OCI-LY3 (cell line): ENCODE data around the gene BIN2.

Source experiments
- H2AFZ ChIP-seq: fragments of 200-600, 300-600 bp; shearing (Covaris generic); 2 replicates; pipeline ENCODE4 v1.6.0; 2014; ENCODE audit warnings: antibody characterized with exemption, low read depth, low read length
- H3K27ac ChIP-seq: fragments of 200-600, 300-600 bp; sonication (generic); 2 replicates; pipeline ENCODE4 v1.5.1; 2014; ENCODE audit warnings: mild to moderate bottlenecking, low read length, moderate library complexity, mixed read lengths
- H3K27me3 ChIP-seq: fragments of 200-600, 300-600 bp; sonication (generic); 2 replicates; pipeline ENCODE4 v1.6.1; 2014; ENCODE audit warnings: low read depth, low read length, mixed read lengths
- H3K36me3 ChIP-seq: fragments of 200-600, 300-600 bp; sonication (generic); replicated peaks from 2 replicates; pipeline ENCODE3; 2014; ENCODE audit warnings: low read depth, low read length, mixed read lengths
- H3K4me1 ChIP-seq: fragments of 300-600, 200-600 bp; sonication (generic); 2 replicates; pipeline ENCODE4 v1.6.1; 2014; ENCODE audit warnings: low read length, mixed read lengths
- H3K4me2 ChIP-seq: fragments of 200-600, 300-600 bp; sonication (generic); 2 replicates; pipeline ENCODE4 v1.6.1; 2014; ENCODE audit warnings: low read length, mixed read lengths
- H3K4me3 ChIP-seq: fragments of 300-600, 200-600 bp; sonication (generic); 2 replicates; pipeline ENCODE4 v1.5.1; 2014; ENCODE audit warnings: antibody characterized with exemption, mild to moderate bottlenecking, low read length, moderate library complexity
- H3K79me2 ChIP-seq: fragments of 300-600, 200-600 bp; shearing (Covaris generic); 2 replicates; pipeline ENCODE4 v1.6.1; 2014; ENCODE audit warnings: mild to moderate bottlenecking, low read length, mixed read lengths
- H3K9ac ChIP-seq: fragments of 300-600, 200-600 bp; shearing (Covaris generic); 2 replicates; pipeline ENCODE4 v1.6.0; 2014; ENCODE audit warnings: mild to moderate bottlenecking, low read length, moderate library complexity
- H3K9me3 ChIP-seq: fragments of 200-600, 300-600 bp; shearing (Covaris generic); 2 replicates; pipeline ENCODE4 v1.6.1; 2014; ENCODE audit warnings: low read length, mixed read lengths; ENCODE audit not compliant: insufficient read depth
- H4K20me1 ChIP-seq: fragments of 200-600, 300-600 bp; sonication (generic); 2 replicates; pipeline ENCODE4 v1.6.1; 2016; ENCODE audit warnings: low read length, mixed read lengths; ENCODE audit not compliant: insufficient read depth
- EZH2phosphoT487 ChIP-seq: fragments of 200-600 bp; shearing (Covaris generic); IDR thresholded peaks from 2 replicates; pipeline ENCODE4 v1.6.1; 2018; ENCODE audit warnings: antibody characterized with exemption, mixed run types, low read depth
- TF ChIP-seq, protein P1 (sequence below): fragments of 200-600, 300-600 bp; sonication (generic); IDR thresholded peaks from 2 replicates; pipeline ENCODE4 v1.5.1; 2014; ENCODE audit warnings: antibody characterized with exemption, low read length, low read depth

The BIN2 gene

DNA sequence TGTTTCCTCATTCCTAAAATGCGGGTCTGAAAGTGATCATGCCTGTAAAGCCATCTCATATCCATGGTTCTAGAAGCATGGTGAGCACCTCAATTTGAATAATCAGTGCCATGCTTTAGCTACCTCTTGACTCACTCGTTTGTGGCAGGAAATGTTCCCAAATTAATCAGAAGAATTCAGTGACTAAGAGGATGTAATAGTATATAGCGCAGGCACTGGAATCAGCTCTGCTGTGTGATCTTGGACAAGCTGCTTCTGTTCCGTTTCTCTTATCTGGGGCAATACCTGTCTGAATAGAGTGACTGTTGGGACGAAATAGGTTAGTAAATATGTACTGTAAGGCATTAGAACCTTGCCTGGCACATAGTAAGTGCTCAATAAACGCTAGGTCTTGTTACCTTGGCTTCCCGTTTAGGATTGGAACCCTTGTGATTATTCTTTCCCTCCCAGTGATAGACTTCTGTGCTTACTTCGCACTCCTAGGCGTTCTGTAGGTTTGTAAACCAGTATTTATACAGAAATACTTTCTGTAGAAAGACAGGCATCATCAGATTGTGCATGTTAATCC lies 52.9 kb downstream of the BIN2 start:
- H3K4me2 ChIP-seq, result peak overlapping the region; percentile 99
- H3K4me1 ChIP-seq, result peaks cover 5% of the 10 kb centered on the region; the same call in 1 of the 2 replicates
- no peaks in the 10 kb centered on the region for H3K79me2 ChIP-seq
- H3K27me3 ChIP-seq, result peaks cover 7% of the 10 kb centered on the region
- H3K9ac ChIP-seq, result peak overlapping the region; percentile 79
- no peaks in the 10 kb centered on the region for H4K20me1 ChIP-seq
- H3K27ac ChIP-seq, result no peak overlapping the region
- no peaks in the 10 kb centered on the region for H3K36me3 ChIP-seq
- no peak for TF ChIP-seq EZH2phosphoT487
- TF ChIP-seq, protein P1, sequence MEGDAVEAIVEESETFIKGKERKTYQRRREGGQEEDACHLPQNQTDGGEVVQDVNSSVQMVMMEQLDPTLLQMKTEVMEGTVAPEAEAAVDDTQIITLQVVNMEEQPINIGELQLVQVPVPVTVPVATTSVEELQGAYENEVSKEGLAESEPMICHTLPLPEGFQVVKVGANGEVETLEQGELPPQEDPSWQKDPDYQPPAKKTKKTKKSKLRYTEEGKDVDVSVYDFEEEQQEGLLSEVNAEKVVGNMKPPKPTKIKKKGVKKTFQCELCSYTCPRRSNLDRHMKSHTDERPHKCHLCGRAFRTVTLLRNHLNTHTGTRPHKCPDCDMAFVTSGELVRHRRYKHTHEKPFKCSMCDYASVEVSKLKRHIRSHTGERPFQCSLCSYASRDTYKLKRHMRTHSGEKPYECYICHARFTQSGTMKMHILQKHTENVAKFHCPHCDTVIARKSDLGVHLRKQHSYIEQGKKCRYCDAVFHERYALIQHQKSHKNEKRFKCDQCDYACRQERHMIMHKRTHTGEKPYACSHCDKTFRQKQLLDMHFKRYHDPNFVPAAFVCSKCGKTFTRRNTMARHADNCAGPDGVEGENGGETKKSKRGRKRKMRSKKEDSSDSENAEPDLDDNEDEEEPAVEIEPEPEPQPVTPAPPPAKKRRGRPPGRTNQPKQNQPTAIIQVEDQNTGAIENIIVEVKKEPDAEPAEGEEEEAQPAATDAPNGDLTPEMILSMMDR, result no peak
- peak overlapping the region; percentile 94 for H3K4me3 ChIP-seq
- H2AFZ ChIP-seq, result peak overlapping the region; percentile 88
- no peaks in the 10 kb centered on the region for H3K9me3 ChIP-seq

DNA sequence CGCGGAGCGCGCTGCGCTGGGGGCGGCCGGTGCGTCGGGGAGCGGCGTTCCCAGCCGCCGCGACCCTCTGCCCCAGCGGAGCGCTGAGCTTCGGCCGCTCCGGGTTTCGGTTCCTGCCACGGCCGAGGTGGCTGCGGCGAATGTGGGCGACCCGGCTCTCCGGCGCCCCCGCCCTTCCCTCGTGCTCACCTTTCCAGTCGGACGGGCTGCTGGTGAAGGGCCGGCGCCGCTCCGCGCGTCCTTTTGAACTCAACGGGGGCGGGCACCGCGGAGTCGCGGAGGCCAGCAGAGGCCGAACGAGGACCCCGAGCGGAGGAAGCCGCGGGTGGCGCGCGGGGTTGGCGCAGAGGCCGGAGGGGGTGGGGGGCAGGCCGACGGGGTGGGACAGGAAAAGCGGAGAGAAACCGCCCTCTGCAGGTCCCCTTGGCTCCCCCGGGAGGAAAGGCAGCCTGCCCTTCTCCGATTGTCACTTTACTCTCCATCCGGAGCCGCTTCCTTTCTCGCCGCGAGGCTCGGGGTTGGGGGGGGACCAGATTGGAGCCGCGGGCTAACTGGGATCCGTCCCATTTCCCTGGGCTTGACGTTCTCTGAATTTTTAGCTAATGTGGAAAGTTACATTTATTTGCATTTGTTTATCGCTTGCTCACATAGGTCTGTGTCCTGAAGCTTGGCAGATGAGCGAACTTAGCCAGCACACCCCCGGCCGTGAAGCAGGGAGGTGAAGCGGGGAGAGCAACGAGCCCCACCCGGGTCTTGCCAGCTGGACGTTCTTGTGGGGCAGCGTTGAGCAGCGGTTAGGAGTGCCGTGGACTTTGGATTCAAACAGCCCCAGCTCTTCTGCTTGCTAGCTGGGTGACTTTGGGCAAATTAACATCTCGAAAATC lies 53.7 kb downstream of the BIN2 start, which contains the start of gene SMAGP:
Gene SMAGP, minus strand, starts transcription at position 349 of the 884 bp plus-strand sequence. CDS start 1,137 bp downstream, outside the sequence.
- Histone ChIP-seq H4K20me1 (no peaks in the 10 kb centered on the region), H3K27ac (no peak within 1 kb of the TSS), H3K27me3 (peaks cover 7% of the 10 kb centered on the region), H3K4me3 (peak within 1 kb of the TSS; percentile 94), H3K36me3 (no peaks in the 10 kb centered on the region), H3K79me2 (no peaks in the 10 kb centered on the region), H3K4me2 (peak within 1 kb of the TSS; percentile 99), H2AFZ (peak within 1 kb of the TSS; percentile 88), H3K4me1 (peaks cover 5% of the 10 kb centered on the region; the same call in 1 of the 2 replicates), H3K9ac (peak within 1 kb of the TSS; percentile 79), H3K9me3 (no peaks in the 10 kb centered on the region)
- TF ChIP-seq EZH2phosphoT487, result no peak
- TF ChIP-seq, protein P1, result no peak; the same call in none of the 2 replicates

DNA sequence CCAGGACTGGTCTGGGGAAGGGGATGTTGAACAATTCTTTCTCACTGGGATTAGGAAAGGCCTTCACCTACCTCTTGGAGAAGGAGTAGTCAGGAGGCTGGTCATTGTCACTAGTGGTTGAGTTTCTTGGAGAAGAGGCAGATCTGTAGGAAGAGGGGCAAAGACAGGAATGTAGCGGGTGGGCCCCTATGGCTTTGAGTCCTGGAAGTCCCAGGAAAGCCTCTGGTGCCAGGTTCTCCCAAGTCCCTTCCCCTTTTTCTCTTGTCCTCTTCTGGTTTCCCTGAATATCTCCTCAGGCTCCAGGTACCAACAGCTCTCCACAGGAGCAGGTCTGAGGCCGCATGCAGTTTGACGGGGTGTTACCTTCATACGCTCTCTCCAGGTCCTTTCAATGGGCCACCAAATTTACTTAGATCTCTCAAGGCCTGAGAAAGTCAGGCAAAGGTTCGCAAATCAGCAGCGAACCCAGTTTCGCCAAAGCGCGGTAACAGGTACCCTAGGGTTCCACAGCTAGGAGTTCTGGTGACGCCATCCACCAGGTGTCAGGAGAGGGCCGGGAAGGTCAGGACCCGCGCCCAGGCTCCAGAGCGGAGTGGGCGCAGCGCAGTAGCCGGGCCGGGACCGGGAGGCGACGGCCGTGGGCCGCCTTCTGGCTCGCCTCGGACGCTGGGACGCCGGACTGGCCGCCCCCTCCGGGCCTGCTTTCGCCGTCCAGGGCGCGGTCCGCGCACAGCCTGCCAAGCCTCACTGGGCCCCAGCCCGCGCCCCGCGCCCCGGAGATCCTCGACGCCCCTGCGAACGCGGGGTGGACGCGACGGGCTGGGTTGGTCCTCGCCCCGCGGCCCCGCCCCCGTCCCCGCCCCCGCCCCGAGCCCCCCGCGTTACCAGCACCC lies 54.6 kb downstream of the BIN2 start:
- no peaks in the 10 kb centered on the region for H3K9me3 ChIP-seq
- peaks cover 9% of the 10 kb centered on the region; the same call in 1 of the 2 replicates for H3K4me1 ChIP-seq
- peaks cover 7% of the 10 kb centered on the region for H3K27me3 ChIP-seq
- peak overlapping the region; percentile 94 for H3K4me3 ChIP-seq
- no peak overlapping the region for H3K27ac ChIP-seq
- H3K9ac ChIP-seq, result peak overlapping the region; percentile 79; the same call in 1 of the 2 replicates
- H2AFZ ChIP-seq, result no peak overlapping the region
- H3K36me3 ChIP-seq, result no peaks in the 10 kb centered on the region
- H3K4me2 ChIP-seq, result peak overlapping the region; percentile 99
- H4K20me1 ChIP-seq, result no peaks in the 10 kb centered on the region
- TF ChIP-seq EZH2phosphoT487, result no peak
- TF ChIP-seq, protein P1, result peak; percentile 48
- H3K79me2 ChIP-seq, result no peaks in the 10 kb centered on the region
